Ovary (tissue), 9 donors: ENCODE measurements around the gene GRAMD4. TPM values are rescaled to one million over a fixed set of nuclear protein-coding genes. Genes with fewer than 3 reads are reported as not detected.

ENCODE experiments used
- DNase-seq, 5 donors: peaks; one replicate each; pipeline ENCODE4 v3.0.0-alpha.2; 2019 to 2020
- H3K27ac ChIP-seq, 2 donors: fragments of 200-600 bp; one replicate each; pipeline versions ENCODE4 v1.5.1 to v1.8.0; 2019 to 2022
- H3K27me3 ChIP-seq: fragments of 200-600 bp; one replicate; pipeline ENCODE4 v1.8.0; 2022
- H3K36me3 ChIP-seq: fragments of 200-600 bp; sonication (generic); one replicate; pipeline ENCODE4 v1.5.1; 2019
- H3K4me1 ChIP-seq: one replicate; pipeline ENCODE4 v1.8.1; 2013; ENCODE audit warnings: mild to moderate bottlenecking, moderate library complexity; ENCODE audit not compliant: insufficient read depth
- H3K4me3 ChIP-seq: fragments of 200-600 bp; sonication (generic); one replicate; pipeline ENCODE4 v1.5.1; 2017
- H3K9me3 ChIP-seq, 2 donors: fragments of 200-600 bp in 1 of 2; sonication (generic) in 1 of 2; one replicate each; pipeline versions ENCODE4 v1.5.1 to v1.8.1; 2013 to 2019; ENCODE audit warnings: mild to moderate bottlenecking in 1 of 2, moderate library complexity in 1 of 2
- EP300 ChIP-seq: sonication (generic); formaldehyde crosslinking; IDR thresholded peaks from one replicate; pipeline ENCODE4 v1.6.1; 2017; ENCODE audit warnings: antibody characterized with exemption
- POLR2A ChIP-seq: fragments of 450-650 bp; IDR thresholded peaks from one replicate; pipeline ENCODE4 v1.6.1; 2017; ENCODE audit warnings: antibody characterized with exemption, mild to moderate bottlenecking, moderate library complexity
- WGBS, 3 donors: extraction: QIAGEN DNeasy Blood & Tissue Kit in 1 of 3; methylation state at CpG; one replicate each; pipeline versions ENCODE4 v1.1.5 to v1.1.7; 2013 to 2017; 5-methylcytosine and 5-hydroxymethylcytosine counted together
- intact Hi-C, 4 donors: fragments of 100-400 bp; cut with DNase I; formaldehyde crosslinking; loops; one replicate each; pipeline versions ENCODE4 v1.11.0 to v1.15.1; 2022 to 2023
- polyA plus RNA-seq, 2 donors: library from polyadenylated mRNA; stranded (reverse); fragments of 200-250 nt in 1 of 2; fragments of 350-450 nt in 1 of 2; fragmentation: Illumina TruSeq in 1 of 2; extraction: RNeasy Lipid Tissue Mini Kit (QIAGEN cat#74804) in 1 of 2; gene quantifications; one replicate each; pipeline ENCODE4 v1.2.3, GENCODE V29; 2013 to 2014
- total RNA-seq, 7 donors: library from RNA; depleted of rRNA in 2 of 7; stranded (reverse); fragments of >200 nt in 2 of 7; fragmentation: NEBNext Ultra II Directional in 3 of 7; extraction: Animal tissue kit (Norgen Biotek cat#: 25700) in 3 of 7; gene quantifications; one replicate each; pipeline versions ENCODE4 v1.1.0 to v1.2.4, GENCODE V29; 2016 to 2023
- TF ChIP-seq, protein P1 (sequence below), 3 donors: fragments of 450-650 bp in 2 of 3; fragments of 200-600 bp in 1 of 3; IDR thresholded peaks; one replicate each; pipeline versions ENCODE4 v1.5.1 to v1.8.0; 2016 to 2022; ENCODE audit warnings: antibody characterized with exemption in 3 of 3, mild to moderate bottlenecking in 1 of 3
- donor health status: DM: no; HTN: no; CAD: no; lungs with moderate emphysema.
- donor health status: DM: no; HTN: no; CAD: no.
- donor health status: Bipolar disorder and iron deficiency.
- donor health status: DM: yes; HTN: yes; CAD: no.
- donor health status: DM: no; HTN: no; CAD: no.
- donor health status: DM: yes; HTN: yes; CAD: no.

The GRAMD4 gene
- total and polyA plus RNA-seq, 9 donors = 6.2 to 40.4 (median 27.8) TPM

DNA sequence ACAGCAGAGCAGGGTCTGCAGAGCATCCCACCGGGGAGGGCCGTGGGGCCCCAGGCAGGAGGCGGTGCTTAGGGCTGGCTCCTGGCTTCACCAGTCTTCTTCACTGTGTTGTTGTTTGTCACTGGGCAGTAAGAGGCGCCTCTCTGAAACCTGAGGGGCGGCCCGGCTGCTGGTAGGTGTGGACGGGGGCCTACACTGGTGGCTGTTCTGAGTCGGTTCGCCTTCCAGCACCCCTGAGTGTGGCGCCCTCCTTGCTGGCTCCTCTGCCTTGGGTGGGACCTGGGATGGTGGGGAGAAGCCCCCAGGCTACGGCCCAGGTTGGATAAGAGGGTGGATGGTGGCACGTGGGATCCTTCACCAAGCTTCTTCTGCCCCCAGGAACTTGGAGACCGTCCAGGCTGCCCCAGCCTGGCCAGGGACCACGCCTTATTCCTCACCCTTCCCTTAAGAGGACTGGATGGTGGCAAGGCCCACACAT is 10.4 kb upstream of the GRAMD4 start:
- H3K9me3 ChIP-seq = no peaks in the 10 kb centered on the region
- peaks cover 6% of the 10 kb centered on the region for H3K4me1 ChIP-seq
- H3K27ac ChIP-seq = no peak overlapping the region
- H3K36me3 ChIP-seq = no peaks in the 10 kb centered on the region
- no peak for TF ChIP-seq POLR2A
- TF ChIP-seq, protein P1, sequence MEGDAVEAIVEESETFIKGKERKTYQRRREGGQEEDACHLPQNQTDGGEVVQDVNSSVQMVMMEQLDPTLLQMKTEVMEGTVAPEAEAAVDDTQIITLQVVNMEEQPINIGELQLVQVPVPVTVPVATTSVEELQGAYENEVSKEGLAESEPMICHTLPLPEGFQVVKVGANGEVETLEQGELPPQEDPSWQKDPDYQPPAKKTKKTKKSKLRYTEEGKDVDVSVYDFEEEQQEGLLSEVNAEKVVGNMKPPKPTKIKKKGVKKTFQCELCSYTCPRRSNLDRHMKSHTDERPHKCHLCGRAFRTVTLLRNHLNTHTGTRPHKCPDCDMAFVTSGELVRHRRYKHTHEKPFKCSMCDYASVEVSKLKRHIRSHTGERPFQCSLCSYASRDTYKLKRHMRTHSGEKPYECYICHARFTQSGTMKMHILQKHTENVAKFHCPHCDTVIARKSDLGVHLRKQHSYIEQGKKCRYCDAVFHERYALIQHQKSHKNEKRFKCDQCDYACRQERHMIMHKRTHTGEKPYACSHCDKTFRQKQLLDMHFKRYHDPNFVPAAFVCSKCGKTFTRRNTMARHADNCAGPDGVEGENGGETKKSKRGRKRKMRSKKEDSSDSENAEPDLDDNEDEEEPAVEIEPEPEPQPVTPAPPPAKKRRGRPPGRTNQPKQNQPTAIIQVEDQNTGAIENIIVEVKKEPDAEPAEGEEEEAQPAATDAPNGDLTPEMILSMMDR (IDR thresholded peaks at IDR 0.05) = no peak
- DNase-seq = no peak
- no peak overlapping the region for H3K4me3 ChIP-seq
- WGBS, 3 donors = 91% methylated on average over 12 to 14 of the region's 14 CpGs
- H3K27me3 ChIP-seq = no peaks in the 10 kb centered on the region
- intact Hi-C loops = no loop called here

DNA sequence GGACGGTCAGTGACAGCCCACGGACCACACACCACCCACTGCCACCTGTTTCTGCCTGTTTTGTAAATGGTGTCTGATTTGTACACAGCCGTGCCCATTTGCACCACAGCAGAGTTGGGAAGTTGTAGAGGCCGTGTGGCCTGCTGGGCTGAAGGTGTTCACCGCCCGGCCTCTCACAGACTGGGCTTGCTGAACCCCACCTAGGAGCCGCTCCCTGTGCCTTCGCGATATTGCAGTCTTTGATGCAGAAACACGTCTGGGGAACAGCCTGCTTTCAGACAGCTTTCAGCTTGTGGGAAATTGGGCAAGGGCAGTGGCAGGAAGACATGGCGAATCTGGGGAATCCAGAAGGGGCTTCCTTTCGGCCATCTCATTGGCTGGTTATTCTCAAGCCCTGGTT is 9.8 kb upstream of the GRAMD4 start:
- TF ChIP-seq EP300 = no peak
- TF ChIP-seq, protein P1 (IDR thresholded peaks at IDR 0.05) = no peak
- no peak for TF ChIP-seq POLR2A
- intact Hi-C loops = no loop called here
- no peak overlapping the region for H3K4me3 ChIP-seq
- H3K27ac ChIP-seq = no peak overlapping the region
- WGBS, 3 donors = 81 to 90% (median 87%) methylated on average over 12 of the region's 12 CpGs
- peaks cover 6% of the 10 kb centered on the region for H3K4me1 ChIP-seq
- no peak for DNase-seq
- no peaks in the 10 kb centered on the region for H3K36me3 ChIP-seq
- no peaks in the 10 kb centered on the region for H3K9me3 ChIP-seq
- H3K27me3 ChIP-seq = no peaks in the 10 kb centered on the region

DNA sequence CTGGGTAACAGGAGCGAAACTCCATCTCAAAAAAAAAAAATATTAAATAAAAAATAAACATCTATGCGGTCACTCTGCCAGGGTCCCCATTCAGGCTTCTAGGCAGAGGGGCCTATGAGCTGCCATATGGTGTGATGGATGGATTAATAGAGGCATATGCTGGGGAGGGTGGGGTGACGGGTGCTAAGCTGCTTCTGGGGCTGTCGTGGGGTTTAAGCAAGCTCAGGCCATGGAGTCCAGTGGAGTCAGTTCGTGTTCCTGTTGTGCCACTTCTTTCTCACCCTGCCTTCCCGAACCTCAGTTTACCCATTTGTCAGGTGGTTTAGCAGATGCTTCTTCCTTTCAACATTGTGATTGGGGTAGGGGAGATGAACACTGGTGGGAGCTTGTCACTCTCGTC is 9.0 kb upstream of the GRAMD4 start:
- WGBS, 3 donors = 92 to 97% (median 95%) methylated on average over 7 of the region's 7 CpGs
- Histone ChIP-seq H3K27ac (no peak overlapping the region), H3K4me3 (no peak overlapping the region), H3K4me1 (peaks cover 6% of the 10 kb centered on the region), H3K9me3 (no peaks in the 10 kb centered on the region), H3K27me3 (no peaks in the 10 kb centered on the region), H3K36me3 (no peaks in the 10 kb centered on the region)
- DNase-seq = no peak
- intact Hi-C loops = no loop called here
- TF ChIP-seq POLR2A (no peak), EP300 (no peak)
- TF ChIP-seq, protein P1 (IDR thresholded peaks at IDR 0.05) = no peak

DNA sequence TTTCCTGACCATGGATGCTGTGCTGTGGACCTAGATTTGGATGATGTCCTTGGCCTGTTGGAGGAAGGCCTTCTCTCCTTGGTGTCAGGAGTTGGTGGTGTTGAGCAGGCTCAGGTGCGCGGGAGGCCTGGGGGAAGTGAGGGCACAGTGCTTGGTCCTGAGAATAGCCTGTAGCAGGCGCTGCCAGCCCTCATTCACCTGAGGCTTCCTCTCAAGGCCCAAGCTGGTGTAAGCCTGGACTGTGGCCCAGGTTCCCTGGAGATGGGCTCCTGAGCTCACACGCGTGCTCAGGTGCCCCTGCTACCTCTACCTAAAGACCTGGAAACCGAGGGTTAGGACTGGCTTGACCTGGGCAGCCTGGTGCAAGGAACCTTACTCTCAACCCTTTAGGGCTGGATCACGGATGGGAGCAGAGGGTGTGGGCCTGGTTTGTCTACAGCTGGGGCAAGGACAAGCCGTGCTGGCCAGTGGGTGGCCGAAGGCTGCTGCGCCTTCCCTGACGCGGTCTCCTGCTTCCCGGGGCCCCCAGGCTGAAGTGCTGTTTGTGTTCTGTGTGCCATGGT is 7.8 kb upstream of the GRAMD4 start:
- Histone ChIP-seq H3K4me3 (no peak overlapping the region), H3K36me3 (no peaks in the 10 kb centered on the region), H3K4me1 (peaks cover 6% of the 10 kb centered on the region), H3K27ac (no peak overlapping the region), H3K9me3 (no peaks in the 10 kb centered on the region), H3K27me3 (no peaks in the 10 kb centered on the region)
- TF ChIP-seq EP300 = no peak
- no peak for TF ChIP-seq POLR2A
- 72 to 81% (median 78%) methylated on average over 13 of the region's 13 CpGs for WGBS, 3 donors
- intact Hi-C loops = no loop called here
- no peak for DNase-seq

DNA sequence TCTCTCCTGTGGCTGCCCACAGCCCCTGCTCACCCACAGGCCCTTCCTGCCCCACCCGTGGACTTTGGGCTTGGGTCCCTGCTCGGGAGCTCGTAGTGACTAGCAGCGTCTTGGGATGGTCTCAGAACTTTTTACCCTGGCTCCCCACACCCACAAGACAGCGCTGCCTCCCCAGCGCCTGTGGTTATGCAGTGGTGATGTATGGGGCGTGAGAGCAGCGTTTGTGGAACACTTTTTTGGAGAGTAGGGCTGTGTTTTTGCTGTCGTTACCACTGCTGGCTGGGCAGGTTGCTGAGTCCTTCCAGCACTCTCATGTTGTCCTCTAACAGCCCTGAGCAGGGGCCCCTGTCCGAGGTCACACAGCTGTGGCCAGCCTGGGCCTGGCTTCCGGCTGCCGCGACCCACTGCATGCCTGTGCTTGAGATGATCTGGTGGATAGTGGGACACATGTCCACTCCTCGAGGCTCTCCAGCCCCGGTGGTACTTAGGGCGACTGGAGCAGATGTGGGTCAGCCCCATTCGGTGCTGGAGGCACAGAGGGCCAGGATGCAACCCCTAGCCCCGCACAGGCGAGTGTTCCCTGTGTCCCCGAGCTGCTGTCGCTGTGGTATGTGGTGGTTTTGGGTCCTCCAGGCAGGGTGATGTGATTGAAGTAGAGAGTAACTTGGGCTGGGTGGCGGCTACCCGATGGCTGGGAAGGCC is 7.1 kb upstream of the GRAMD4 start:
- Histone ChIP-seq H3K4me1 (peaks cover 6% of the 10 kb centered on the region), H3K36me3 (no peaks in the 10 kb centered on the region), H3K4me3 (no peak overlapping the region), H3K9me3 (no peaks in the 10 kb centered on the region), H3K27me3 (no peaks in the 10 kb centered on the region), H3K27ac (no peak overlapping the region)
- TF ChIP-seq EP300 (no peak), POLR2A (no peak)
- TF ChIP-seq, protein P1 (IDR thresholded peaks at IDR 0.05) = no peak
- DNase-seq = no peak
- WGBS, 3 donors = 56 to 71% (median 67%) methylated on average over 23 of the region's 23 CpGs
- intact Hi-C loops = no loop called here
